ENCODE results near the gene MBD3L2B. TPM values are rescaled to one million over a fixed set of nuclear protein-coding genes. Genes with fewer than 3 reads are reported as not detected.

MBD3L2B gene
- polyA plus RNA-seq, 2 of the 4 experiments (the other 2 are of a cell fraction): not detected

DNA sequence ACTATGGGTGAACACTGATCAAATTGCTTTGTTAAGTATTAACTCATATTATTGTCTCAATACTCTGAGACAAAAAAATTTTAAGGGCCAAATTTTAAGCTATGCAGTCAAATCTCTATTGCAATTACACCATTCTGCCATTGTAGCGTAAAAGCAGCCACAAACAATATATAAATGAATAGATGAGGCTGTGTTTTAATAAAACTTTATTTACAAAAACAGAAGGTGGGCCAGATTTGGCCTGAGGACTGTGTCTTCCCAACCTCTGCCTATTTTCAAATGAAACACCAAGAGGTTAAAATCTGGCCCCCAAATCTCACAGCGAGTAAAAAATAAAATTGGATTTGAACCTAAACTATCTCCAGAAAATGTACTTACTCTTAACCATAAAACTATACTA, 51.7 kb downstream of the MBD3L2B start:
- WGBS (ENCODE audit: missing lambda C conversion rate): 47% methylated on average over 2 of the region's 2 CpGs
- Histone ChIP-seq H3K4me3 (no peak overlapping the region), H3K27ac (no peak overlapping the region), H3K9me3 (no peaks in the 10 kb centered on the region), H3K4me2 (no peak overlapping the region), H3K4me1 (no peaks in the 10 kb centered on the region)
- no peak for ATAC-seq
- ChIA-PET POLR2A (no interaction called here), CTCF (no interaction called here)
- FAIRE-seq: no peak
- TF ChIP-seq ZC3H11A (IDR thresholded peaks at IDR 0.05) (no peak), CBX2 (IDR thresholded peaks at IDR 0.05; ENCODE audit: borderline replicate concordance, low read depth) (no peak), NFE2L2 (conservative IDR thresholded peaks at IDR 0.05; ENCODE audit: low read length) (no peak)
- TF ChIP-seq, protein P1, sequence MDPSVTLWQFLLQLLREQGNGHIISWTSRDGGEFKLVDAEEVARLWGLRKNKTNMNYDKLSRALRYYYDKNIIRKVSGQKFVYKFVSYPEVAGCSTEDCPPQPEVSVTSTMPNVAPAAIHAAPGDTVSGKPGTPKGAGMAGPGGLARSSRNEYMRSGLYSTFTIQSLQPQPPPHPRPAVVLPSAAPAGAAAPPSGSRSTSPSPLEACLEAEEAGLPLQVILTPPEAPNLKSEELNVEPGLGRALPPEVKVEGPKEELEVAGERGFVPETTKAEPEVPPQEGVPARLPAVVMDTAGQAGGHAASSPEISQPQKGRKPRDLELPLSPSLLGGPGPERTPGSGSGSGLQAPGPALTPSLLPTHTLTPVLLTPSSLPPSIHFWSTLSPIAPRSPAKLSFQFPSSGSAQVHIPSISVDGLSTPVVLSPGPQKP (IDR thresholded peaks at IDR 0.05; ENCODE audit: low read depth, low read length): no peak
- DNase-seq (ENCODE audit: low read depth in 1 of 2, low spot score in 1 of 2): no peak

Other genes starting within 250 kb of the MBD3L2B start
- 5.6 and 6.7 TPM in 2 replicates for gene VAV1, start 248.7 kb downstream of the MBD3L2B start, polyA plus RNA-seq (2011; rRNA removed)
- 7.5 to 9.5 TPM (median 8.5 TPM) in 3 replicates for gene VAV1, start 248.7 kb downstream of the MBD3L2B start, polyA plus RNA-seq (2017; fragmentation: RNase III; extraction: RNeasy Plus Mini Kit Qiagen cat#74134 plus additional on column Dnase treatment)
- 3.6 and 4.2 TPM in 2 replicates for gene ADGRE1, start 133.9 kb downstream of the MBD3L2B start, polyA plus RNA-seq (2011; rRNA removed)
- gene ADGRE1, start 133.9 kb downstream of the MBD3L2B start, polyA plus RNA-seq (2017; fragmentation: RNase III; extraction: RNeasy Plus Mini Kit Qiagen cat#74134 plus additional on column Dnase treatment): 4.8 to 6.6 TPM (median 5.0 TPM) in 3 replicates
- gene MBD3L5, start 9.1 kb upstream of the MBD3L2B start, polyA plus RNA-seq (2011; rRNA removed): not detected in 2 replicates
- gene MBD3L5, start 9.1 kb upstream of the MBD3L2B start, polyA plus RNA-seq (2017; fragmentation: RNase III; extraction: RNeasy Plus Mini Kit Qiagen cat#74134 plus additional on column Dnase treatment): not detected in 3 replicates
- not detected in 2 replicates for gene MBD3L4, start 18.7 kb upstream of the MBD3L2B start, polyA plus RNA-seq (2011; rRNA removed)
- not detected in 3 replicates for gene MBD3L4, start 18.7 kb upstream of the MBD3L2B start, polyA plus RNA-seq (2017; fragmentation: RNase III; extraction: RNeasy Plus Mini Kit Qiagen cat#74134 plus additional on column Dnase treatment)
- gene MBD3L2, start 27.9 kb upstream of the MBD3L2B start, polyA plus RNA-seq (2011; rRNA removed): not detected in 2 replicates
- not detected in 3 replicates for gene MBD3L2, start 27.9 kb upstream of the MBD3L2B start, polyA plus RNA-seq (2017; fragmentation: RNase III; extraction: RNeasy Plus Mini Kit Qiagen cat#74134 plus additional on column Dnase treatment)
- not detected in 2 replicates for gene MBD3L3, start 37.2 kb upstream of the MBD3L2B start, polyA plus RNA-seq (2011; rRNA removed)
- gene MBD3L3, start 37.2 kb upstream of the MBD3L2B start, polyA plus RNA-seq (2017; fragmentation: RNase III; extraction: RNeasy Plus Mini Kit Qiagen cat#74134 plus additional on column Dnase treatment): not detected in 3 replicates
- gene ZNF557, start 48.3 kb upstream of the MBD3L2B start, polyA plus RNA-seq (2011; rRNA removed): 4.2 and 5.0 TPM in 2 replicates
- 2.3 to 2.4 TPM (median 2.3 TPM) in 3 replicates for gene ZNF557, start 48.3 kb upstream of the MBD3L2B start, polyA plus RNA-seq (2017; fragmentation: RNase III; extraction: RNeasy Plus Mini Kit Qiagen cat#74134 plus additional on column Dnase treatment)

Measured in A549 (cell line).